ENCODE data around the gene QRSL1.

GRCh38 chr6:106715922-106716321 is 86.5 kb downstream of the QRSL1 start:
- TF ChIP-seq REST (IDR thresholded peaks at IDR 0.05; ENCODE audit: insufficient read depth in 1 of 2, low read depth in 2 of 2, low read length in 2 of 2), result no peak
- TF ChIP-seq TAF1 (IDR thresholded peaks at IDR 0.05; ENCODE audit: borderline replicate concordance, insufficient read depth, low read length), result no peak
